Karpas-422 (cell line): ENCODE results near the gene SERPIND1. TPM values are rescaled to one million over a fixed set of nuclear protein-coding genes. Genes with fewer than 3 reads are reported as not detected.

ENCODE experiments used
- total RNA-seq: library from RNA; depleted of rRNA; stranded (reverse); fragments of >200 nt; shearing (Covaris generic); gene quantifications from 2 replicates; pipeline ENCODE4 v1.2.3, GENCODE V29; 2014; ENCODE audit warnings: low replicate concordance; rRNA removed

The SERPIND1 gene
- total RNA-seq, 1 experiment from 2014 or later = not detected

Other genes starting within 250 kb of the SERPIND1 start
- 66.1 and 80.7 TPM in 2 replicates for gene PI4KA, start 84.7 kb downstream of the SERPIND1 start, total RNA-seq
- 10.1 and 17.4 TPM in 2 replicates for gene SNAP29, start 84.9 kb downstream of the SERPIND1 start, total RNA-seq
- gene CRKL, start 143.3 kb downstream of the SERPIND1 start, total RNA-seq = 42.0 and 58.4 TPM in 2 replicates
- 0.40 TPM in 1 of 2 replicates, not detected in the other for gene AIFM3, start 193.1 kb downstream of the SERPIND1 start, total RNA-seq
- gene LZTR1, start 208.2 kb downstream of the SERPIND1 start, total RNA-seq = 22.4 and 48.8 TPM in 2 replicates
- gene THAP7, start 228.0 kb downstream of the SERPIND1 start, total RNA-seq = 33.7 and 43.9 TPM in 2 replicates
- 1.6 and 2.0 TPM in 2 replicates for gene P2RX6, start 241.1 kb downstream of the SERPIND1 start, total RNA-seq